H1 (cell line): ENCODE measurements around the gene SCN1B. TPM values are rescaled to one million over a fixed set of nuclear protein-coding genes. Genes with fewer than 3 reads are reported as not detected.
A peak's percentile ranks its signal among the peaks of the same experiment; 100 is the strongest.

ENCODE experiments used
- CTCF ChIA-PET: fragments of 300-600 bp; sonication (Branson Sonifier 250); formaldehyde crosslinking; loops from one replicate; lab custom pipeline; 2021; ENCODE audit not compliant: partially characterized antibody; lab: Charles Lee
- POLR2A ChIA-PET: fragments of 300-600 bp; sonication (Branson Sonifier 250); formaldehyde crosslinking; loops from one replicate; lab custom pipeline; 2021; ENCODE audit warnings: inconsistent platforms; ENCODE audit not compliant: partially characterized antibody; lab: Charles Lee
- DNase-seq, 2 experiments: peaks; one replicate each; pipeline versions ENCODE4 v3.0.0 to v3.0.0-alpha.2; 2010 to 2022; ENCODE audit warnings: low spot score in 2 of 2, low read depth in 1 of 2, mixed read lengths in 1 of 2
- FAIRE-seq: peaks from 2 replicates; lab custom pipeline; 2011; peaks lifted over from hg19 to GRCh38; lab: Jason Lieb, UNC
- H2AFZ ChIP-seq: 2 replicates; pipeline ENCODE4 v1.8.1; 2012; ENCODE audit warnings: low read length, inconsistent platforms
- H2AK5ac ChIP-seq: 2 replicates; pipeline ENCODE4 v1.6.1; 2013; ENCODE audit warnings: low read depth, low read length
- H2BK120ac ChIP-seq: replicated peaks from 2 replicates; pipeline ENCODE3; 2013; ENCODE audit warnings: low read depth, low read length, inconsistent platforms
- H2BK12ac ChIP-seq: 2 replicates; pipeline ENCODE4 v1.6.1; 2013; ENCODE audit warnings: low read depth, low read length
- H2BK15ac ChIP-seq: 2 replicates; pipeline ENCODE4 v1.6.1; 2013; ENCODE audit warnings: low read length
- H2BK20ac ChIP-seq: 2 replicates; pipeline ENCODE4 v1.6.1; 2013; ENCODE audit warnings: low read length
- H2BK5ac ChIP-seq: 2 replicates; pipeline ENCODE4 v1.6.1; 2013; ENCODE audit warnings: low read depth, low read length
- H3K14ac ChIP-seq: 2 replicates; pipeline ENCODE4 v1.6.1; 2013; ENCODE audit warnings: inconsistent platforms; ENCODE audit not compliant: insufficient read length
- H3K18ac ChIP-seq: 2 replicates; pipeline ENCODE4 v1.6.1; 2013; ENCODE audit warnings: low read length; ENCODE audit errors: extremely low read depth
- H3K23ac ChIP-seq: 2 replicates; pipeline ENCODE4 v1.6.1; 2013; ENCODE audit warnings: inconsistent platforms; ENCODE audit not compliant: insufficient read length
- H3K23me2 ChIP-seq: 2 replicates; pipeline ENCODE4 v1.6.1; 2013; ENCODE audit warnings: low read depth, low read length
- H3K27ac ChIP-seq: 2 replicates; pipeline ENCODE4 v1.6.1; 2011; ENCODE audit warnings: low read depth, low read length, inconsistent platforms
- H3K27me3 ChIP-seq, 4 experiments: replicated peaks in 1 of 4; 1 replicate in 1 of 4; 2 replicates in 3 of 4; pipeline versions ENCODE4 v1.6.1 to v1.8.1; 2011 to 2013; ENCODE audit warnings: low read length in 3 of 4, mild to moderate bottlenecking in 3 of 4, inconsistent platforms in 2 of 4, mixed read lengths in 2 of 4, moderate library complexity in 1 of 4; ENCODE audit not compliant: control insufficient read depth in 3 of 4, insufficient read depth in 3 of 4; ENCODE audit errors: extremely low read depth in 1 of 4
- H3K36me3 ChIP-seq, 4 experiments: 2 replicates each; pipeline versions ENCODE4 v1.6.1 to v1.8.1; 2011 to 2013; ENCODE audit warnings: mild to moderate bottlenecking in 4 of 4, low read length in 3 of 4, moderate library complexity in 2 of 4, control low read depth in 1 of 4, inconsistent platforms in 1 of 4; ENCODE audit not compliant: insufficient read depth in 4 of 4, control insufficient read depth in 2 of 4
- H3K4ac ChIP-seq: replicated peaks from 2 replicates; pipeline ENCODE3; 2013; ENCODE audit warnings: low read length, low read depth, mixed read lengths, inconsistent platforms; ENCODE audit not compliant: insufficient read length
- H3K4me1 ChIP-seq, 4 experiments: replicated peaks in 1 of 4; 1 replicate in 1 of 4; 2 replicates in 3 of 4; pipeline versions ENCODE4 v1.6.1 to v1.8.1; 2011 to 2013; ENCODE audit warnings: low read length in 3 of 4, inconsistent platforms in 2 of 4, mixed read lengths in 1 of 4; ENCODE audit not compliant: insufficient read depth in 4 of 4, control insufficient read depth in 3 of 4
- H3K4me2 ChIP-seq, 2 experiments: 2 replicates each; pipeline versions ENCODE4 v1.6.1 to v1.8.1; 2011 to 2013; ENCODE audit warnings: low read depth in 2 of 2, low read length in 2 of 2, control low read depth in 1 of 2, inconsistent platforms in 1 of 2, mild to moderate bottlenecking in 1 of 2; ENCODE audit not compliant: insufficient read depth in 1 of 2
- H3K4me3 ChIP-seq, 4 experiments: fragments of 200-600, 300-600 bp in 1 of 4; sonication (generic), shearing (Covaris generic), sonication (Bioruptor Twin) in 1 of 4; 2 replicates each; pipeline versions ENCODE4 v1.5.1 to v1.8.1; 2011 to 2016; ENCODE audit warnings: low read length in 4 of 4, low read depth in 3 of 4, control low read depth in 2 of 4, inconsistent platforms in 2 of 4, mild to moderate bottlenecking in 2 of 4, mixed read lengths in 1 of 4, moderate library complexity in 1 of 4; ENCODE audit not compliant: insufficient read depth in 2 of 4; ENCODE audit errors: extremely low read depth in 1 of 4
- H3K56ac ChIP-seq: replicated peaks from 2 replicates; pipeline ENCODE3; 2013; ENCODE audit warnings: low read depth, mild to moderate bottlenecking, mixed read lengths, low read length, inconsistent platforms; ENCODE audit not compliant: insufficient read length
- H3K79me1 ChIP-seq: 2 replicates; pipeline ENCODE4 v1.6.1; 2013; ENCODE audit warnings: low read depth, low read length, control low read depth
- H3K79me2 ChIP-seq, 2 experiments: 2 replicates each; pipeline versions ENCODE4 v1.6.1 to v1.8.1; 2012 to 2013; ENCODE audit warnings: low read length in 2 of 2, mild to moderate bottlenecking in 2 of 2, inconsistent platforms in 1 of 2; ENCODE audit not compliant: insufficient read depth in 2 of 2, control insufficient read depth in 1 of 2
- H3K9ac ChIP-seq, 4 experiments: replicated peaks in 1 of 4; 1 replicate in 1 of 4; 2 replicates in 3 of 4; pipeline versions ENCODE4 v1.6.1 to v1.8.1; 2011 to 2013; ENCODE audit warnings: low read depth in 3 of 4, low read length in 3 of 4, control low read depth in 2 of 4, mild to moderate bottlenecking in 2 of 4, moderate library complexity in 2 of 4, inconsistent platforms in 1 of 4; ENCODE audit errors: extremely low read depth in 1 of 4
- H3K9me3 ChIP-seq, 2 experiments: 2 replicates each; pipeline versions ENCODE4 v1.6.1 to v1.8.1; 2012 to 2013; ENCODE audit warnings: mild to moderate bottlenecking in 2 of 2, moderate library complexity in 2 of 2, control low read depth in 1 of 2, inconsistent platforms in 1 of 2, low read depth in 1 of 2, low read length in 1 of 2, mixed read lengths in 1 of 2; ENCODE audit not compliant: insufficient read depth in 2 of 2
- H4K20me1 ChIP-seq, 2 experiments: replicated peaks in 1 of 2; 2 replicates each; pipeline versions ENCODE3 to v1.8.1; 2011 to 2013; ENCODE audit warnings: inconsistent platforms in 2 of 2, low read length in 2 of 2, mild to moderate bottlenecking in 1 of 2; ENCODE audit not compliant: insufficient read depth in 2 of 2, control insufficient read depth in 1 of 2
- H4K5ac ChIP-seq: 2 replicates; pipeline ENCODE4 v1.6.1; 2013; ENCODE audit warnings: low read length, low read depth, mixed read lengths, inconsistent platforms; ENCODE audit not compliant: insufficient read length
- H4K8ac ChIP-seq: 2 replicates; pipeline ENCODE4 v1.8.0; 2013; ENCODE audit warnings: mild to moderate bottlenecking, moderate library complexity, low read length, inconsistent platforms; ENCODE audit not compliant: insufficient read depth; ENCODE audit errors: extremely low read depth
- H4K91ac ChIP-seq: replicated peaks from 2 replicates; pipeline ENCODE3; 2013; ENCODE audit warnings: low read length, mixed read lengths, inconsistent platforms; ENCODE audit not compliant: insufficient read length
- EZH2 ChIP-seq: fragments of 200-600 bp; sonication (generic); IDR thresholded peaks from 2 replicates; pipeline ENCODE4 v1.7.1; 2012; ENCODE audit warnings: low read depth, mild to moderate bottlenecking, moderate library complexity, low read length, inconsistent platforms; ENCODE audit not compliant: severe bottlenecking
- HDAC2 ChIP-seq, 2 experiments: fragments of 300-600 bp in 1 of 2; sonication (generic) in 1 of 2; IDR thresholded peaks; 2 replicates each; pipeline ENCODE4 v1.6.1; 2011 to 2012; ENCODE audit warnings: low read depth in 2 of 2, low read length in 2 of 2, mild to moderate bottlenecking in 2 of 2, moderate library complexity in 2 of 2, borderline replicate concordance in 1 of 2, inconsistent platforms in 1 of 2
- MAFK ChIP-seq: IDR thresholded peaks from 2 replicates; pipeline ENCODE4 v1.6.1; 2012; ENCODE audit warnings: low read depth, mild to moderate bottlenecking, improper control_type of control experiment, low read length
- MAX ChIP-seq: IDR thresholded peaks from 2 replicates; pipeline ENCODE4 v1.6.1; 2012; ENCODE audit warnings: inconsistent platforms
- NRF1 ChIP-seq: IDR thresholded peaks from 2 replicates; pipeline ENCODE4 v1.6.1; 2011; ENCODE audit warnings: mild to moderate bottlenecking, low read depth, low read length, improper control_type of control experiment
- POU5F1 ChIP-seq: IDR thresholded peaks from 2 replicates; pipeline ENCODE4 v1.6.1; 2011; ENCODE audit warnings: low read depth, mild to moderate bottlenecking, low read length, moderate library complexity
- SAP30 ChIP-seq: fragments of 300-600 bp; sonication (generic); IDR thresholded peaks from 2 replicates; pipeline ENCODE4 v1.7.1; 2012; ENCODE audit warnings: low read length, moderate library complexity, mild to moderate bottlenecking, inconsistent platforms; ENCODE audit not compliant: insufficient read depth, insufficient replicate concordance
- SUZ12 ChIP-seq: fragments of 200-600 bp; sonication (generic); IDR thresholded peaks from 2 replicates; pipeline ENCODE4 v1.6.1; 2012; ENCODE audit warnings: mild to moderate bottlenecking, inconsistent platforms, low read length, moderate library complexity, mixed read lengths
- TBP ChIP-seq: IDR thresholded peaks from 2 replicates; pipeline ENCODE4 v1.6.1; 2011; ENCODE audit warnings: low read depth, low read length, improper control_type of control experiment
- WGBS, 2 experiments: shearing (Covaris generic) in 1 of 2; methylation state at CpG; one replicate each; pipeline versions ENCODE4 v1.1.6 to v1.1.7; 2013 to 2015; ENCODE audit warnings: low lambda C conversion rate in 2 of 2, mixed read lengths in 2 of 2, inconsistent platforms in 1 of 2, low coverage in 1 of 2, missing lambda C conversion rate in 1 of 2; ENCODE audit not compliant: insufficient replicate concordance in 2 of 2, insufficient coverage in 1 of 2, insufficient read length in 1 of 2; ENCODE audit errors: extremely low coverage in 1 of 2, missing lambda C conversion rate in 1 of 2; 5-methylcytosine and 5-hydroxymethylcytosine counted together
- polyA plus RNA-seq, 7 experiments: library from polyadenylated mRNA; depleted of rRNA in 3 of 7; stranded (reverse) in 5 of 7; unstranded in 2 of 7; fragments of >200 nt in 5 of 7; fragments of 200-250 nt in 2 of 7; gene quantifications; 1 replicate in 5 of 7; 2 replicates in 1 of 7; 4 replicates in 1 of 7; pipeline versions ENCODE4 v1.2.1 to v1.2.3, GENCODE V29; 2011 to 2013; ENCODE audit warnings: missing spikeins in 2 of 7, mixed read lengths in 2 of 7
- total RNA-seq: library from RNA; stranded (reverse); fragmentation: NEBNext Ultra II Directional; extraction: Animal tissue kit (Norgen Biotek cat#: 25700); gene quantifications from 2 replicates; pipeline ENCODE4 v1.2.1, GENCODE V29; 2021

Gene SCN1B
- total and polyA plus RNA-seq, 2 of the 8 experiments (the other 6 are each of a cell fraction or from before 2014, with no cell fraction given): 3.1 to 3.5 TPM

DNA sequence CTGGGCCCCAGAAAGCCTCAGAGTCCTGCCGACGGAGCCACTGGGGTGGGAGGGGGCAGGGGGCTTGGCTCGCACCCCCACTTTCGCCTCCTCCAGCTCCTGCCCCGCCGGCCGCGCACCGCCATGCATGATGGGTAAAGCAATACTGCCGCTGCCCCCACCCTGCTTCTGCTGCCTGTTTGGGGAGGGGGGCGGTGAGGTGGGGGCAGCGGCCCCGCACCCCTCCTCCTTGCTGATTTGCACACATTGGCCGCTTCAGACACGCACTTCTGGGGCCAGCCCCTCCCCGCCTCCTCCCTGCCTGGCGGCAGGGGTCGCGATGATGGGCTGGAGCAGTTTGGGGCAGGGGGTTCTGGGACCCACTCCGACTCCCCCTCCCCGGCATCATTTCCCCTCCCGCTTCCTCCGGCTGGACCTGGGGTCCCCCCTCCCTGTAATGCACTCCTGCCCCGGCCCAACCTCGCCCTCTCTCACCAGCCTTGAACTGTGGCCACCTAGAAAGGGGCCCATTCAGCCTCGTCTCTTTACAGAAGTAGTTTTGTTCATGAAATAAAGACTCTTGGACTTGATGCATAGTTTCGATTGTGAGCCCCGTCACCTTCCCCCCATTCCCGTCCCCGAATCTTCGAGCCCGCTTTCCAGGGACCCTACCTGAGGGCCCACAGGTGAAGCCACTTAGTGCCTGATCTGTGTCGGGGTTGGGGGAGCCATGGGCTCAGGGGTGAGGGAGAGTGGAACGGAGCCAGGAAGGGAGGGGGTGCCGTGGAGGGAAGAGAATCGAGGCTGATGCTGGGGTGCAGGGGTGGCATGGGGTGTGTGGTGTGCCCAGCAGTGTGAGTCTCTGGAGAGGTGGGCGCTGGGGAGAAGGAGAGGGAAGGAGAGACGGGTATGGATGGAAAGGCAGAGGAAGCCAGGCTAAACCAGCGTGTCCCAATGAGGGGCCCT lies 9.9 kb downstream of the SCN1B start:
- Histone ChIP-seq H3K56ac (no peak overlapping the region), H4K8ac (peak overlapping the region; percentile 75; the same call in 1 of the 2 replicates), H2AK5ac (0 out of 2 replicates have a peak overlapping the region, but pooled peaks have one; percentile 10), H3K9ac (peak overlapping the region in 3 of 4 experiments; percentile 12 to 58 (median 56); a peak in 4 of 7 replicates), H2BK12ac (peak overlapping the region; percentile 97), H3K9me3 (no peaks in the 10 kb centered on the region), H3K14ac (no peak overlapping the region), H2AFZ (no peak overlapping the region), H4K20me1 (peaks cover 2% of the 10 kb centered on the region in 2 experiments), H3K4me1 (peaks cover 5 to 31% (median 22%) of the 10 kb centered on the region in 4 experiments), H2BK15ac (peak overlapping the region; percentile 95; the same call in 1 of the 2 replicates), H3K23ac (no peak overlapping the region), H3K27ac (peak overlapping the region; percentile 65; the same call in 1 of the 2 replicates), H3K4me2 (peak overlapping the region; percentile 79 to 83), H3K27me3 (no peaks in the 10 kb centered on the region), H4K91ac (peak overlapping the region; percentile 98), H2BK120ac (peak overlapping the region; percentile 66), H3K18ac (peak overlapping the region; percentile 72), H3K36me3 (no peaks in the 10 kb centered on the region; a peak in 1 of 8 replicates), H3K23me2 (peaks cover 7% of the 10 kb centered on the region; the same call in 1 of the 2 replicates), H3K79me1 (no peaks in the 10 kb centered on the region), H3K79me2 (peaks cover 0 to 11% of the 10 kb centered on the region in 2 experiments; a peak in 1 of 4 replicates), H2BK5ac (peak overlapping the region; percentile 93; the same call in 1 of the 2 replicates), H2BK20ac (0 out of 2 replicates have a peak overlapping the region, but pooled peaks have one; percentile 90), H3K4ac (peak overlapping the region; percentile 10), H3K4me3 (peak overlapping the region in 1 of 4 experiments; percentile 66; a peak in 2 of 8 replicates), H4K5ac (peak overlapping the region; percentile 59)
- CTCF ChIA-PET: no interaction called here
- no peak for FAIRE-seq
- POLR2A ChIA-PET: interaction anchor here (0.7 to 2.0 kb wide), 5 partner anchors 9 to 44 kb away, joined by 3 to 14 read pairs (median 3); partner anchors contain the start of genes GRAMD1A and SCN1B
- DNase-seq: peak in 1 of 2 experiments; percentile 66
- 63% methylated on average over 20 of the region's 39 CpGs; no CpG with 5 or more reads in 1 of the 2 experiments for WGBS, 2 experiments
- TF ChIP-seq HDAC2 (IDR thresholded peaks at IDR 0.05; ENCODE audit: borderline replicate concordance in 1 of 2, low read depth in 2 of 2, low read length in 2 of 2) (no peak), SUZ12 (no peak), POU5F1 (no peak), SAP30 (no peak), NRF1 (no peak), MAX (no peak), TBP (no peak), MAFK (no peak), EZH2 (no peak)
